ENCODE measurements around the gene GRIK3.

Gene GRIK3

GRCh38 chr1:36871146-36871971, 163.0 kb downstream of the GRIK3 start:
- no peak for DNase-seq

- DNase-seq, result no peak
Observed at GRCh38 chr1:36869826-36870225, 164.5 kb downstream of the GRIK3 start.

GRCh38 chr1:36869054-36869453, 165.3 kb downstream of the GRIK3 start:
- no peak for DNase-seq

DNA sequence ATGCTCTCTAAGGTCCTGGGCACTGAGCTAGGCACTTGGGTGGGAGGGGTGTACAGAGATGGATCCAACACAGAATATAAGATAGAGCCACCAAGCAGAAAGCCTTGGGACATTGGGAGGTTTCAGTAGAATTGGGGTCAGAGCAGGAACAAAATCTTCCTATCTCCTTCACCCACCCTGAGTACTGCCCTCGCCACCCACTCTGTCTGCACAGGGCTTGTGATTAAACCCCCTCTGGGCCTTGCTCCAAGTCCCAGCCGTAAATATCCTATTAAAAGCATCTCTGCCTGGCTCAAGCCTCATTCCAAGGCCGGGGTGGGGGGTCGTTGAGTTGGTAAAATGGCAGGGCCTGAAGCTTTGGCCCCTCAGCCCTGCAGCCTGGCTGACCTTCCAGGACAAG, 166.7 kb downstream of the GRIK3 start:
- no peak for DNase-seq

DNA sequence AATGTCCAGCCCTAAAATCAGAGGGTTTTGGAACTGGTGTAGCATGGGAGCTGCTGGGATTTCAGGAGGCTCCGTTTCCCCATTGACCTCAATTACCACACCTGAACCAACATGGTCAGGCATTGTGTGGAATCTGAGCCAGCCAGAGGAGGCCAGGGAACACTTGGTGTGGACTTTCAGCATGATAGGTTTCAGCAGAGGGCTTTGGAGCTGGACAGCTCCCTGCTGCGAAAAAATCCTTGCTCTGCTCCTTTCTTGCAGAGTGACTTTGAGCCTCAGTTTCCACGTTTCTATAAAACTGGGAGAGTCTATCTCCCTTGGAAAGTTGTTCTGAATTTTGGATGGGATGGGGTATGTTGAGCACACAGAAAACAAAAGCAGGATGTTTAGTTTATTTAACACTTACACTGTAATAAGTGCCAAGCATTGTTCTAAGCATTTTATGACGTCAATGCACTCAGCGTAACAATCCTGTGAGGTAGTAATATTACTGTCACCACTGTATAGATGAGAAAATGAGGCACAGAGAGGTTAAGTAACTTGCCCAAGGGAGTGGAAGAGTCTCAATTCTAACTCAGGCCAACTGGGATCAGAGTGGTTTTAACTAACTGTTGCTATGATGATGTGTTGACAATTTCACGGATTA, 168.0 kb downstream of the GRIK3 start:
- DNase-seq, result no peak

DNA sequence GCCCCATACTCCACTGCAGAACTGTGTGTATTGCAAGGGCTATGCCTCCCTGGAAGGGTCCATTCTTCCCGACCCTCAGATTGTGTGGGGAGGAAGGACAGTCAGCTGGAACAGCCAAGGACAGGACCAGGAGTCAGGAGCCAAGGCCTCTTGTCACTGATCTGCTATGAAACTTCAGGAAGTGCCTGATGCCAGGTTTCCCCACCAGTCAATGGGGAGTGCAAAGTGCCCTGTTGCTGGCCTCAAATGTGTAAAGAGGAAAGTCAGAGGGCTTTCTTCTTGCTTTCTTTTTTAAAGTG, 168.8 kb downstream of the GRIK3 start:
- no peak for DNase-seq

GRCh38 chr1:36864823-36865601, 169.3 kb downstream of the GRIK3 start:
- DNase-seq, result no peak

- no peak for DNase-seq
Observed at GRCh38 chr1:36864182-36864822, 170.0 kb downstream of the GRIK3 start.

DNA sequence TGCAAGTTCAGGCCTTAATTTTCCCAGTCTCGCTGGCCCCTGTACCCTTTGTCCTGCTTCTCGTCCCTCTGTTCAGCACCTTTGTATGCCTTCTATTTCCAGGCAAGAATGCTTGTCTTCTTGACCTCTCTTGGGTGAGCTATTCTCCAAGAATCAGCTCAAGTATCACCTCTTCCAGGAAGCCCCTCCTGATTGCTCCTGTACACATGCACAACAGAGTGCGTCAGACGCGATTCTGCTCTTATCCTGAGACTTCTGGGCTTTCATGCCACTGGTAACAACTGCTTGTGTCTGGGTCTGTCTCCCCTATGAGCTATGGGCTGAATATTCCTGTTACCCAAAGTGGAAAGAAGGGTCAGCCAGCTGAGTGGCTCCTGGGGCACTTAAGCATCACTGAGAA, 170.8 kb downstream of the GRIK3 start:
- no peak for DNase-seq

GRCh38 chr1:36863061-36863460, 171.3 kb downstream of the GRIK3 start:
- no peak for DNase-seq

- DNase-seq, result no peak
Observed at GRCh38 chr1:36861375-36861774, 172.9 kb downstream of the GRIK3 start.

DNA sequence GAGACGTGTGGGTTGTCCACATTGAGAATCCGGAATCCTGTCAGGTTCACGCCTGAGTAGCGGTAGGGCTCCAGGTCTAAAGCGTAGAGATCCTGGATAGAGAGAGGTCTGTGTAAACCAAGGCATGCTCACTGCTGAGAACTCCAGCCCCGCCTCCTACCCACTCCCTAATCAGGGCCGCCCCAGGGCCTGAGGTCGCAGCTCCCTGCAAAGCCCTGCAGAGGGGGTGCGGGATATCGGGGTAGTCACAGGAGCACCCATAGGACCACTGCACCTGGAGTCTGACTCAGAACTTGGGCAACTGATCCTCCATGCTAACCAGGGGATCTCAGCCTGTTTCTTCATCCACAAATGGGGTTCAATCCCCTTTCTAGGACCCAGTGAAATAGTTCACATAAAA, 174.4 kb downstream of the GRIK3 start:
- no peak for DNase-seq

GRCh38 chr1:36858981-36859380, 175.3 kb downstream of the GRIK3 start:
- no peak for DNase-seq

- no peak for DNase-seq
Observed at GRCh38 chr1:36858553-36858952, 175.8 kb downstream of the GRIK3 start.

DNA sequence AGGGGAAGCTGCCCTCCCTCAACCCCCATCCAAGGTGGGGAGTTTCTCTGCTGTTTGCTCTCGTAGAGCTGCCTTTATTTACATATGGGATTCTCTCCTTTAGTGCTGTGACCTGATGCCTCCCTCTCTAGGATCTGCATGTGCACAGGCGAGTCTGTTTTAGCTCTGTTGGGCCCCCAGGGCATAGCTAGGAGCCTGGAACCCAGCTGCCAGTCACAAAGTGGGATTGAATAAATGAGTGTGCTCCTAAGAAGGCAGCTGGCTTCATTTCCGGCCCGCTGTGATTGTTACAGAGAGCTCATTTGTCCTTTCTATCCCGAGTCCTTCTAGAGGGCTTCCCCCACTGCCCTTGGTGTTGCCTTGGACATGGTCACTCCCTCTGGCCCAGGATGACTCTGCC, 176.6 kb downstream of the GRIK3 start:
- DNase-seq, result no peak

GRCh38 chr1:36855699-36856494, 178.4 kb downstream of the GRIK3 start:
- DNase-seq, result no peak

DNA sequence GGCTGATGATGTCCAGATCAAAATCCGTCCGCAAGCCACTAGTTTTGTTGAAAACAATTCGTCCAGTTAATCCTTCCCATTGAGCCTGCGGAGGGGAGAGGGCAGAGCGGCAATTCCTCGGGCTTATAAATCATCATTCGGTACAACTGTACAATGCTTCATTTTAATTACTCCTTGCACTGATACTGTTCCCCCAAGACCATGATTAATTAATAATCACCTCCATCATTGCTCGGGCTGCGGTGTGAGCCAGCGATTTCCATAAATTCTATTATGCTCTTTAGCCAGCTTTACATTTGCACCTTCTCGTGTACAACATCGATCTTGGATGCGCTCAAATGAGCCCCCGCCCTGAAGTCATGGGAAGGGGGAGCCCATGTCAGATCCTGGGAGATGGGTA, 180.7 kb downstream of the GRIK3 start:
- no peak for DNase-seq

DNA sequence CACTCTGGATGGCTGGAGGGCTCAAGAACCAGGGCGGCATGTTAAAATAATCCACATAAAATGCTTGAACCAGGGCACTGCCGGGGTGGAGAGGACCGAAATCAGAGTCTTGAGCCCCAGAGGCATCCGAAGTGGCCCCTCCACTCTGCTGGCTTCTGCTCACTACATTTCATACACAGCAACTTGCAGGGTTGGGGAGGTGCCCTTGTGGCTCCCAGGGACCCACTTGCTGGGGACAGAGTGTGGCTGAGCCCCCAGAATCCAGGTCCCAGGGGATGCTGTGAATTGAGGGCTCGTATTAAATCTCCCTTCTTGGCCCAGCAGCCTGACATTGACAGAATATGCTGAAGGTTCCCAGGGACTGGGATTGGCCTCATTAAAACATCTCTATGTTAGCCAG, 181.7 kb downstream of the GRIK3 start:
- no peak for DNase-seq

DNA sequence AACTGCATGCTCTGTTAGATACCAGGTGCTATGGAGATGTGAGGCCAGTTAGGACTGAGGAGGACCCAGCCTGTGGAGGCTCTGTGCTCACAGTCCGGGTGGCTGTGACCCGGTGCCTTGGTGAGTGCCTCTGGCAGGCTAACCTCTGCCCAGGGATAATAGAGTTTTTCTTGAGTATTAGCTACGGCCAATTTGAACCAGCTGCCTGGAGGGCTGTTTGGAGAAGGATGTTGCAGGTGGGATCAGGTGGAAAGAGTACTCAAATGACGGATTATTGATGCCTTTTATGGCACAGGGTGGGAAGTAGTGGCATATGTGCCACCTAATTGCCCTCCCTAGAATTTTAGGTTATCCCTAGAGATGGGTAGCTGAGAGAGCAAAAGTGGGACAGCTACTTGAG, 182.7 kb downstream of the GRIK3 start:
- no peak for DNase-seq

DNA sequence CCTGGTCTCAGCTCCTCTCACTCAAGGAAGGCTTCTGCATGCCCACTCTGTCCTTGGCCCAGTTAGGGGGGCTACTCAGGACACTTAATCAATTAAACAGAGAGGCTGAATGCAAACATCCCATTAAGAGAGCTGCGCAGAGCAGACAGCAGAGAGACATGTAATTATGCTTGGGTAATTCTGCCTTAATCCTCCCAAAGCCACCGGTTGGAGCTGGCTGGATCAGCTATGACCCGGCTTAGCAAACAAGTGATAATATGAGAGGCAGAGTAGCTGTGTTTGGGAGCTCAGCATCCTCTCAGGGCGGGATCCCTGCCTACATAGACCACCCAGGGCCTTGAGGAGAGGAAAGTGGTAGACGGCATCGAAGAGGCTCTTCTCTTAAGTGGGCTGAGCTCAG, 183.2 kb downstream of the GRIK3 start:
- no peak for DNase-seq

DNA sequence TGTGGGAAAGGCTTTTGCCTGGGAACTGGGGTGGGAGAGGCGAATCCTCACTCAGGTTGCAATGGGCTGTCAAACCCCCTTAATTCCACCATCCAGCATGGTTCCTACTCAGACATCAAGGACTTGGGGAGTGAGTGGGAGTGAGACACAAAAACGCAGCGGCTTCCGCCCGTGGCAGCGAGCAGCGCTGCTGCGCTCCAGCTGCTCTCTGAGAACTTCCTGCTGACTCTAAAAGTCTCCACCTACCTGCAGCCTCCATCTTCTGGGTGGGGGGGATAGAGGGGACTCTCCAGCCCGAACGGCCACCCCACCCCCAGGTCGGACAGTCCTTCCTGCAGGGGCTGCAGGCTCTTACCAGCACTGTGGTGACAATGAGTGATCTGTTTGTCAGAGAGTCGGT, 184.4 kb downstream of the GRIK3 start:
- DNase-seq, result no peak

DNA sequence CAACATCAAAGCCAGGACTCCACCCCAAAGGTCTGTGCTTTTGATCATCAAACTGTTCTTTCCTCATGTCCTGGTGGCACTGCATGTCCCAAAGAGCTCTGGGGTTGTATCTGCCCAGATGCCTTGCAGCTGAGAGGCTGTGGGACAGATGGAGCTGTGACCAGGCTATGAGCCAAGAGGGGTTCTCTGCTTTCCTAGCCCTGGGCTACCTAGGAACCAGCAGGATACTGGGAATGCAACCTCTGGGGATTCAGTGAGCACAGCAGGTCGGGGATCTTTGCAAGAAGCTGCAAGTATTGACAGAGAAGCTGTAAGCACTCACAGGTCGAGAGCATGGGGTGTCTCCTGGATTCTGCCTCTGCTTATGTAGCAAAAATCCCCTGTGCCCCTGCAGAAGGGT, 186.6 kb downstream of the GRIK3 start:
- no peak for DNase-seq

DNA sequence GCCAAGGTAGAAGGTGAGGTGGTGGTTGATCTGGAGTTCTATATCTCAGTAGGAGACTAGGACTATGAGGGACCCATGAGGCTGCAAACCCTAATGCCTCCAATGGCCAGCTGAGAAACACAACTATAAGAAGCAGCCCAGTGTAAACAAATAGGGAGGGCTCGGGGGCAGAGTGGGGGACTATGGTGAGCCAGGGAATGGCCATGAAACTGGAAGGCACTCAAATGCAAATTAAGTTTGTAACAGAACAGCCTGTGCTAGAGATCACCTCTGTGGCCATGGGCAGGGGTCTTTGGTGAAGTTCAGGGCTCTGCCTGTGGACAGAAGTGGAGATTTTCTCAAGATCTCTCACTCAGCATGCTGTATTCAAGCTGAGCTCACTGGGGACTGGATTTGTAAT, 187.1 kb downstream of the GRIK3 start:
- DNase-seq, result no peak
